Common myeloid progenitor, CD34-positive (primary cell): ENCODE measurements around the gene FLT3LG.
A peak's percentile ranks its signal among the peaks of the same experiment; 100 is the strongest.

Experiments used
- CTCF ChIA-PET: fragments of 350-600 bp; sonication (Branson Sonifier 250); formaldehyde crosslinking; loops from one replicate; lab custom pipeline; 2021; ENCODE audit warnings: antibody characterized with exemption; lab: Charles Lee
- POLR2A ChIA-PET: fragments of 350-600 bp; sonication (Branson Sonifier 250); formaldehyde crosslinking; loops from one replicate; lab custom pipeline; 2021; ENCODE audit warnings: antibody characterized with exemption; lab: Charles Lee
- DNase-seq, 3 donors: peaks; one replicate each; pipeline versions ENCODE4 v3.0.0 to v3.0.0-alpha.2; 2013
- H3K27ac ChIP-seq, 2 experiments: 1 replicate in 1 of 2; 2 replicates in 1 of 2; pipeline ENCODE4 v1.7.0; 2013; ENCODE audit warnings: inconsistent platforms in 2 of 2, low read length in 2 of 2, mild to moderate bottlenecking in 2 of 2, low read depth in 1 of 2, moderate library complexity in 1 of 2; ENCODE audit not compliant: severe bottlenecking in 2 of 2, insufficient read depth in 1 of 2, poor library complexity in 1 of 2
- H3K27me3 ChIP-seq, 5 experiments: replicated peaks in 2 of 5; 1 replicate in 3 of 5; 2 replicates in 2 of 5; pipeline versions ENCODE4 v1.6.1 to v1.7.0; 2013; ENCODE audit warnings: low read length in 4 of 5, mild to moderate bottlenecking in 2 of 5, moderate library complexity in 2 of 5, inconsistent platforms in 1 of 5; ENCODE audit not compliant: insufficient read depth in 5 of 5, control insufficient read depth in 4 of 5
- H3K36me3 ChIP-seq, 4 experiments: 1 replicate in 2 of 4; 2 replicates in 2 of 4; pipeline versions ENCODE4 v1.6.1 to v1.7.0; 2013; ENCODE audit warnings: low read length in 3 of 4, control low read depth in 1 of 4, mild to moderate bottlenecking in 1 of 4; ENCODE audit not compliant: control insufficient read depth in 4 of 4, insufficient read depth in 4 of 4
- H3K4me1 ChIP-seq, 4 experiments: 1 replicate in 3 of 4; 2 replicates in 1 of 4; pipeline versions ENCODE4 v1.6.1 to v1.7.1; 2013; ENCODE audit warnings: low read length in 3 of 4, mild to moderate bottlenecking in 3 of 4, control low read depth in 1 of 4, inconsistent platforms in 1 of 4, moderate library complexity in 1 of 4; ENCODE audit not compliant: control insufficient read depth in 4 of 4, insufficient read depth in 4 of 4; ENCODE audit errors: control extremely low read depth in 1 of 4
- H3K4me3 ChIP-seq, 7 experiments: 1 replicate in 4 of 7; 2 replicates in 3 of 7; pipeline versions ENCODE4 v1.5.1 to v1.7.0; 2013; ENCODE audit warnings: mild to moderate bottlenecking in 7 of 7, low read length in 6 of 7, moderate library complexity in 6 of 7, inconsistent platforms in 2 of 7, low read depth in 2 of 7, control low read depth in 1 of 7; ENCODE audit not compliant: insufficient read depth in 4 of 7, control insufficient read depth in 1 of 7; ENCODE audit errors: extremely low read depth in 1 of 7
- H3K9me3 ChIP-seq, 5 experiments: 1 replicate in 4 of 5; 2 replicates in 1 of 5; pipeline versions ENCODE4 v1.6.1 to v1.7.1; 2013; ENCODE audit warnings: low read length in 4 of 5, mild to moderate bottlenecking in 2 of 5, inconsistent platforms in 1 of 5, low read depth in 1 of 5, moderate library complexity in 1 of 5; ENCODE audit not compliant: control insufficient read depth in 4 of 5, insufficient read depth in 2 of 5; ENCODE audit errors: control extremely low read depth in 1 of 5
- WGBS: methylation state at CpG from one replicate; pipeline ENCODE4 v1.1.5; 2013; ENCODE audit not compliant: insufficient coverage; 5-methylcytosine and 5-hydroxymethylcytosine counted together

Gene FLT3LG

GRCh38 chr19:49507803-49508494 lies 33.9 kb downstream of the FLT3LG start:
- WGBS, result 100% methylated on average over 6 of the region's 12 CpGs
- CTCF ChIA-PET, result interaction anchor here (2.1 to 2.8 kb wide), 2 partner anchors 63 to 67 kb away, joined by 7 to 20 read pairs; no protein-coding TSS in a partner anchor
- no peaks in the 10 kb centered on the region for H3K9me3 ChIP-seq
- no peak for DNase-seq
- no peak overlapping the region for H3K4me3 ChIP-seq
- peaks cover 0 to 2% (median 0%) of the 10 kb centered on the region in 5 experiments for H3K27me3 ChIP-seq
- no peaks in the 10 kb centered on the region for H3K36me3 ChIP-seq
- POLR2A ChIA-PET, result interaction anchor here (0.7 to 1.0 kb wide), 2 partner anchors 12 to 30 kb away, joined by 3 to 5 read pairs; no protein-coding TSS in a partner anchor
- no peak overlapping the region for H3K27ac ChIP-seq
- H3K4me1 ChIP-seq, result peaks cover 0 to 26% (median 21%) of the 10 kb centered on the region in 4 experiments

GRCh38 chr19:49512970-49513745 lies 39.1 kb downstream of the FLT3LG start:
- POLR2A ChIA-PET, result interaction anchor here (1.0 to 1.1 kb wide), 2 partner anchors 10 to 17 kb away, joined by 3 read pairs; no protein-coding TSS in a partner anchor
- peak in 1 of 3 donors; percentile 29 for DNase-seq

GRCh38 chr19:49513746-49514118 lies 39.7 kb downstream of the FLT3LG start:
- H3K27ac ChIP-seq, result no peak overlapping the region
- H3K27me3 ChIP-seq, result peaks cover 0 to 2% (median 0%) of the 10 kb centered on the region in 5 experiments
- WGBS, result 77% methylated on average over 7 of the region's 12 CpGs
- ChIA-PET POLR2A (interaction anchor here (1.1 kb wide), 1 partner anchor 18 kb away, joined by 3 read pairs; no protein-coding TSS in a partner anchor), CTCF (interaction anchor here (1.0 to 3.2 kb wide), 4 partner anchors 14 to 35 kb away, joined by 3 to 15 read pairs (median 4); partner anchors contain the start of gene RCN3)
- H3K36me3 ChIP-seq, result no peaks in the 10 kb centered on the region
- no peak for DNase-seq
- peaks cover 0 to 62% (median 39%) of the 10 kb centered on the region in 4 experiments for H3K4me1 ChIP-seq
- no peaks in the 10 kb centered on the region for H3K9me3 ChIP-seq
- peak overlapping the region in 5 of 7 experiments; percentile 27 to 81 (median 70) for H3K4me3 ChIP-seq

More at GRCh38 chr19:49512970-49513745, 39.1 kb downstream of the FLT3LG start:
- Histone ChIP-seq H3K9me3 (no peaks in the 10 kb centered on the region), H3K4me3 (peak overlapping the region; percentile 38 to 81 (median 63)), H3K36me3 (no peaks in the 10 kb centered on the region), H3K27ac (no peak overlapping the region), H3K27me3 (peaks cover 0 to 2% (median 0%) of the 10 kb centered on the region in 5 experiments), H3K4me1 (peaks cover 0 to 62% (median 39%) of the 10 kb centered on the region in 4 experiments)
- CTCF ChIA-PET, result interaction anchor here (1.0 to 3.2 kb wide), 4 partner anchors 14 to 36 kb away, joined by 3 to 15 read pairs (median 4); partner anchors contain the start of gene RCN3
- 2% methylated on average over 37 of the region's 50 CpGs for WGBS

- WGBS, result 97% methylated on average over 19 of the region's 21 CpGs
- H3K27me3 ChIP-seq, result peaks cover 0 to 2% (median 0%) of the 10 kb centered on the region in 5 experiments
- no peaks in the 10 kb centered on the region for H3K9me3 ChIP-seq
- ChIA-PET POLR2A (interaction anchor here (1.1 kb wide), 1 partner anchor 18 kb away, joined by 3 read pairs; no protein-coding TSS in a partner anchor), CTCF (interaction anchor here (1.0 to 4.4 kb wide), 5 partner anchors 13 to 57 kb away, joined by 3 to 26 read pairs (median 4); partner anchors contain the start of gene RCN3)
- H3K36me3 ChIP-seq, result no peaks in the 10 kb centered on the region
- H3K27ac ChIP-seq, result no peak overlapping the region
- DNase-seq, result no peak
- no peak overlapping the region for H3K4me3 ChIP-seq
- H3K4me1 ChIP-seq, result peaks cover 0 to 62% (median 39%) of the 10 kb centered on the region in 4 experiments
Observed at GRCh38 chr19:49514151-49514550, 40.1 kb downstream of the FLT3LG start.

- DNase-seq, result peak in 2 of 3 donors; percentile 80 to 85
- POLR2A ChIA-PET, result interaction anchor here (0.5 kb wide), 1 partner anchor 39 kb away, joined by 4 read pairs; no protein-coding TSS in a partner anchor
- no peaks in the 10 kb centered on the region for H3K27me3 ChIP-seq
- 0% methylated on average over 1 of the region's 4 CpGs for WGBS
- H3K4me3 ChIP-seq, result no peak overlapping the region
- CTCF ChIA-PET, result interaction anchor here (1.0 to 4.4 kb wide), 6 partner anchors 9 to 55 kb away, joined by 4 to 26 read pairs (median 6); no protein-coding TSS in a partner anchor
- no peak overlapping the region for H3K27ac ChIP-seq
- H3K36me3 ChIP-seq, result no peaks in the 10 kb centered on the region
- H3K9me3 ChIP-seq, result no peaks in the 10 kb centered on the region
- peaks cover 0 to 62% (median 39%) of the 10 kb centered on the region in 4 experiments for H3K4me1 ChIP-seq
Observed at GRCh38 chr19:49515767-49516166, 41.8 kb downstream of the FLT3LG start.

GRCh38 chr19:49518033-49518432 lies 44.0 kb downstream of the FLT3LG start:
- ChIA-PET CTCF (interaction anchor here (1.1 to 4.4 kb wide), 4 partner anchors 12 to 53 kb away, joined by 3 to 26 read pairs (median 6); no protein-coding TSS in a partner anchor), POLR2A (no interaction called here)
- no peak overlapping the region for H3K4me3 ChIP-seq
- H3K27ac ChIP-seq, result no peak overlapping the region
- WGBS, result no CpG with 5 or more reads among the region's 3 CpGs
- H3K4me1 ChIP-seq, result peaks cover 0 to 40% (median 19%) of the 10 kb centered on the region in 4 experiments
- no peaks in the 10 kb centered on the region for H3K27me3 ChIP-seq
- no peak for DNase-seq
- H3K36me3 ChIP-seq, result peaks cover 0 to 2% (median 0%) of the 10 kb centered on the region in 4 experiments
- H3K9me3 ChIP-seq, result no peaks in the 10 kb centered on the region
